GM18858 (cell line): ENCODE measurements around the gene UVSSA.

ENCODE experiments used
- ATAC-seq: cut with Tn5 transposase; IDR thresholded peaks from one replicate; pipeline ENCODE4 v1.9.1; 2021; ENCODE audit not compliant: unreplicated experiment

UVSSA gene

GRCh38 chr4:1406394-1406980, 59.5 kb downstream of the UVSSA start, which contains the start of gene NKX1-1:
TSS of gene NKX1-1 (minus strand) at chr4:1406442. CDS start at chr4:1406442, 0 bp downstream.
- ATAC-seq, result no peak

DNA sequence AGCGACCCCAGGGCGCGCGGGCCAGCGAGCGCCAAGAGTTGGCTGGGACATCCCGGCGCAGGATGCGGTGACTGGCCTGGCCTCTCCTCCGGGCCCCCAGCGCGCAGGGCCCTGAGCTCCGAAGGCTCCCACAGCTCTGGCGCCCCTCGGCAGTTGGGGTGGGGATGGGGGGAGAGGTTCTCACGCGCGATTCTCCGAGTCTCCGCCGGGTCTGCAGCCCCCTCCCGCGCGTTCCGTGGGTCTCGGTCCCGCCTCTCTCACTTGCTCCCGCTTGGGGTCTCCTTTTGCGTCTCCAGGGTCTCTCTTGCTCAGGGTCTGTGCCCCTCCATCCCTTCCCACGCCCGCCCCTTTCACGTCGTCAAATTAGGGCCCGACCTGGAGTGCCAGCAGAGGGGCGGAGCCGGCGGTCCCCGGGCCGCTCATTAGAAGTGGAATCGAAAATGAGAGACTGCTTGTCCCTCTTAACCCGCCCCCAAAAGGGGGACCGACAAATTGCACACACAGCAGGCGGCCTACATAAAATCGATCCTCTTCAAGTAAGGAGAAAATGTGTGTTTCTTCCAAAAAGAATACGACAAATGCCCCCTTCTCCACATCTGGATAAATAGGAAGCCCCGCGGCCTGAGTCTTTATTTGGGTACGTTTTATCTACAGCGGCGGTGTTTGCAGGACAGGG, 60.1 kb downstream of the UVSSA start:
- no peak for ATAC-seq

DNA sequence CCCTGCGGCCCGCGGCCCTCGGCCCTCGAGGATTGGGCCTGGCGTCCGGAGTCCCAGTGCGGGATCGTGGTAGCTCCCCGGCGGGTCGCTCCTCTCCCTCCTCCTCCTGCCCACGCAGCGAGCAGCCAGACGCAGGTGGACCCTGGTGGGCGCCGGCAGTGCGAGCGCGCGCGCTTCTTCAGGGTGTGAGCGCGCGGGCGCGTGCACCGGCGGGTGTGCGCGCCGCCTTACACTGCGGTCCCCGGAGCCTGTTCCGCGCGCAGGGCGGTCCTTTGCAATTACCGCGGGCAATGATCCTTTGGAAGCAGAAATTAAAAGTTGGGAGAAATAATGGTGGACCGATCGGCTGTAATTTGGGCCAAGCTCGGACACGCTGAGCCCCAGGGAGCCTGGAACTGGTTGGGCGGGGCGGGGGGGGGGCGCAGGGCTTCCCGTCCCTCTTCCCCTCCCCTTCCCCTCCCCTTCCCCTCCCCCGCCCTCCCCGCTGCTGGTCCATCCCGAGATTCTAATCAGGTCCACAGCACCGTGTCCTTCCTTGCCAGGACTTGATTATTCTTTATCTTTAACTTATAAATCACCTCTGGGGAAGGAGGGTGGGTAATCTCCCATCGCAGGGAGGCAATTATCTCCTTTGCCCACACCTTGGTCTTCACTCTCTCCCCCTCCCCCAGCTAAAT, 60.8 kb downstream of the UVSSA start:
- ATAC-seq, result no peak

DNA sequence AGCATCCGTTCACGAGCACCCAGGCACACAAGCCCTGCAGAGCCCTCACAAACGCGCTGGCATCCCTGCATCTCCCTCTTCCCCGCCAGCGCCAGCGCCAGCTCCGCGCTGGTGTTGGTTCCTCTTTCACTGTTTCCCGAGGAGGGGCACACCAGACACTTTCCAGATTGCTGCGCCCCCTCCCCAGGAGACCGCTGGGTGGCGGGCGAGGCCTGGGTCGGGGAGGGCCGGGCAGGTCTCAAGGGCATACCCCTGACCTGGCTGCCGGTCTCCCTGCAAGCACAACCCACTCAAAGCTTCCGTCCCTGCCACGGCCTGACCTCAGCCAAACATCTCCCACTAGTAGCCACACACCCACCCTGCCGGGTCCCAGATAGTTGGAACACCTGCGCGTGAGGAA, 61.4 kb downstream of the UVSSA start:
- ATAC-seq, result no peak

- ATAC-seq, result no peak
Measured at GRCh38 chr4:1409079-1409478, 62.1 kb downstream of the UVSSA start.

DNA sequence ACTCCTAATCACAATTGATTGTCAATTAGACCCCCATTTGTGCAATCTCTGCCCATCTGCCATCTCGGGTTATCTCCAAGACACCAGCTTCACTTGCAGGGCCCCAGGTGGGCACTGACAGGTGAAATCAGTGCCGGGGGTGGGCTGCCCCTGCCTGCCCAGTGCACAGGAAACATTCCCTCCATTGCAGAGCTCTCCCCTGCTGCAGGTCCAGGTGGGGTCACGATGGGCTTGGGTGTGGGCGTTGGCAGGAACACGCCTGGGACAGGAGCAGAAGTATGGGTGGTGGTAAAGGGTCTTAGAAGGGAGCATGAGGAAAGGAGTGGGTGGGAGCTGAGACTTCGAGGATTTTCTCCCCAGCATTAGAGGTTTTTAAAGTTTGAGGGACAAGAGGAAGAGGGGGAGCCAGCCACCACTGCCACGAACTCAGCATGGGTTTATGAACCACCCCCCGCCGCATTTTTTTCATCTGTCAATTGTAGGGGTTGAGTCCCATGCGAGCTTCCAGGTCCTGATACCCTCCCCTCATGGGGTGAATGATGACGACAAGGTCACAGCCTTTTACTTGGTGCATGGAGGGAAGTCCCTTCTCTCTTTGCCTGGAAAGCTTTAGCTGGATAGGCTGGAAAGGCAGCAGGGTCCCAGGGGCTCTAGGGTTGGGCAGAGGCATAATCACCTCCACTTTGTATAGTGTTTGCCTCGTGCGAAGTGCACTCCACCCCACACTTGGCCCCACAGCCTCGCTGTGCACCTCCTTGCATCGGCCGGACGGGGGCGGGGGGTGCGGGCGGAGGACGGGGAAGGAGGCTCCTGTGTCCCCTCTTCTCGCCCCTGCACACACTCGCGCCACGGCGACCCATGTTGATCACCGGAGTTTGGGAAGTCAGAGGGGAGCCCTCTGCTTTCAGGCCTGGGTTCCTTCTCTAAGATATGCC, 62.8 kb downstream of the UVSSA start:
- ATAC-seq, result no peak

- ATAC-seq, result no peak
Measured at GRCh38 chr4:1410491-1411325, 63.7 kb downstream of the UVSSA start.

DNA sequence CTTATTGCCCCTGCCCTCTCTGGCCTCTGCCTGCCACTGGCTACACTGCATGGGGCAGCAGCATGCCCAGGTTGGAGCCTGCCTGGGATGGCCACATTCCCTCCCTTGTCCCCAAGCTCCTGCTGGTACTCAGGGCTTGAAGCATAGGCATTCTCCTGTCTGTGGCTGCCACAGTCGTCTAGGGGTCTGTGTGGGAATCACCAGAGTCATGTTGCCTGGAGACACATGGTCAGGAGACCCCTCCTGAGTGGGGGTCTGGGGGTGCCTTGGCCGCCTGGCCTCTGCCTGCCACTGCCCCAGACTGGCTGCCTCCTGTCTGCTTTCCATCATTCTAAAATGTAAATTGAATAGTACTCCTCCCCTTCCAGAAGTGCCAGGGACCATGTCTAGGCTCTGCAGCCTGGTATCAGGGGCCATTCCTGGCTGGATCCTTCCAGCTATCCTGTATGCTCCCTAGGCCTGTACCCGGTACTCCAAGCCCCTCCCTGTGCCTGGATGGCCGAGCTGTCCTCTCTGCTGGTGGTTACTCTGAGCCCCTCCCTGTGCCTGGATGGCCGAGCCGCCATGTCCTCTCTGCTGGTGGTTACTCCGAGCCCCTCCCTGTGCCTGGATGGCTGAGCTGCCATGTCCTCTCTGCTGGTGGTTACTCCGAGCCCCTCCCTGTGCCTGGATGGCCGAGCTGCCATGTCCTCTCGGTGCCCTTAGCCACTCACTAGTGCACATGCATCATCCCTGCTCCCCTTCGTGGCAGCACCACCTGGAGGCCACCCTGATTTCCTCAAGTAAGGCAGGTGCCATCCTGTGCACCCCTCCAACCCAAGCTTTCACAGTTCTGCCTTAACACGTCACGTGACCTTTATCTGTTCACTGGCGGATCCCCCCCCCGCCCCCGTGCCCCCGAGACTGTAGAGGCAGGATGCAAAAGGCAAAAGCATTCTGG, 64.7 kb downstream of the UVSSA start:
- ATAC-seq, result no peak

GRCh38 chr4:1412376-1413203, 65.6 kb downstream of the UVSSA start:
- no peak for ATAC-seq

- ATAC-seq, result no peak
Measured at GRCh38 chr4:1413204-1413663, 66.2 kb downstream of the UVSSA start.

DNA sequence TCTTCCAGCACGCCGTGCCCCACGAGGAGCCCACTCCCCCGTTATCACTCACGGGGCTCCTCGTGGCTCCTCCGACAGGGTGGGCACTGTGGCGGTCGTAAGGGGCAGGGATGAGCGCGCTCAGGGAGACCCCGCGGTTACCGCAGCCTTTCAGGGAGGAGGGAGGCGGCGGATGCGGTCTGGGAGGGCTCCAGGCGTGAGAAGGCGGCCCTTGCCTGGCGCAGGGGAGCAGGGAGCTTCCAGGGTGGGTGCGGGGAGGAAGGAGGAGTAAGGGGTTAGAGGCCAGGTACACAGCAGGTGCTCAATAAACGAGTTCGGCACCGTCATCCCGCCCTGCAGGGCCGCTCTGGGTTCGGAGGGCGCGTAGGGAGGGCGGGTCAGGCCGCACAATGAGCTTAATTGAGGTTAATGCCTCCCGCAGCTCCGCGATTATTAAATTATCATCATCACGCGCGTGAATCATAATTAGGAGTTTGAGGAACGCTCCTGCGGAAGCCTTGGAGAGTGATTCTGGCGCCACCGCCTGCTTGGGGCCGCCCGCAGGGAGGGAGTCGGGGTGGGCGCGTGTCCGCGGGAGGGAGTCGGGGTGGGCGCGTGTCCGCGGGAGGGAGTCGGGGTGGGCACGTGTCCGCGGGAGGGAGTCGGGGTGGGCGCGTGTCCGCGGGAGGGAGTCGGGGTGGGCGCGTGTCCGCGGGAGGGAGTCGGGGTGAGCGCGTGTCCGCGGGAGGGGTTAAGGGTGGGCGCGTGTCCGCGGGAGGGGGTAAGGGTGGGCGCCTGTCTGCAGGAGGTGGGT, 66.9 kb downstream of the UVSSA start:
- ATAC-seq, result no peak

- ATAC-seq, result no peak
Measured at GRCh38 chr4:1414831-1415680, 68.0 kb downstream of the UVSSA start.

DNA sequence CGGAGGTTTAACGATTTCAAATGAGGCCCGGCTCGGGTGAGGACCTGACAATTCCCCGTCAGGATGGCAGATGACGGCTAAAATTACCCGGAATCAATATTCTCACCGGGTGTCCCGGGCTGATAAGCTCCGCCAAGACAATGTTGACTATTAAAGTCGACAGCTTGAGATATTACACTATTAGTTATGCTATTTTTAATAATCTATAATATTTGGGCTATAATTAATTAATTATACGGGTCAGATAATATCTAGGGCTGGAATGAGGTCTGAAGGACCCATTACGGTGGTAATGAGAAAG, 68.6 kb downstream of the UVSSA start:
- ATAC-seq, result no peak

- ATAC-seq, result no peak
Measured at GRCh38 chr4:1416051-1416947, 69.3 kb downstream of the UVSSA start.

DNA sequence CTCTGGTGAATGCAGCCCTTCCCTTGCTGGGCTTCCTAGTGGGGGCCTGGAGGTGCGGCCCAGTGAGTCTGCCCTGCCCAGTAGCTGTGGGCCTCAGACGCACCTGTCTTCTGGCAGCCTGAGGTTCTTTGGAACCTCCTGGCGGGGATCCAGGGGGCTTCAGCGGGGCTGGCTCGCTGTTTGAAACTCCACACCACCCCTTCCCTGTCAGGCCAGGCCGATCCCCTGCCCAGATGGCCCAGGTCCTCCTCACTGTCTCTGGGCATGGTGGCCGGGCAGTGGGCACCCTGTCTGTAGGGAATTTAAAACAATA, 69.9 kb downstream of the UVSSA start:
- ATAC-seq, result no peak
